CD4-positive, alpha-beta memory T cell (primary cell): ENCODE measurements around the gene OSBP. TPM values are rescaled to one million over a fixed set of nuclear protein-coding genes. Genes with fewer than 3 reads are reported as not detected.

ENCODE experiments used
- CTCF ChIA-PET: fragments of 350-600 bp; sonication (Branson Sonifier 250); formaldehyde crosslinking; loops from one replicate; lab custom pipeline; 2021; ENCODE audit warnings: inconsistent platforms; ENCODE audit not compliant: partially characterized antibody; lab: Charles Lee
- POLR2A ChIA-PET: fragments of 350-600 bp; sonication (Branson Sonifier 250); formaldehyde crosslinking; loops from one replicate; lab custom pipeline; 2021; ENCODE audit not compliant: partially characterized antibody; lab: Charles Lee
- DNase-seq, 5 donors: peaks; one replicate each; pipeline versions ENCODE4 v3.0.0 to v3.0.0-alpha.2; 2020 to 2022; ENCODE audit warnings: mixed read lengths in 1 of 5
- H3K27ac ChIP-seq: one replicate; pipeline ENCODE4 v1.7.0; 2013; ENCODE audit warnings: low read depth, low read length
- H3K27me3 ChIP-seq: 2 replicates; pipeline ENCODE4 v1.7.0; 2013; ENCODE audit warnings: mild to moderate bottlenecking, low read length, moderate library complexity; ENCODE audit not compliant: insufficient read depth
- H3K36me3 ChIP-seq: 2 replicates; pipeline ENCODE4 v1.7.0; 2013; ENCODE audit warnings: mild to moderate bottlenecking, low read length, moderate library complexity; ENCODE audit not compliant: insufficient read depth
- H3K4me1 ChIP-seq: 2 replicates; pipeline ENCODE4 v1.7.0; 2013; ENCODE audit warnings: mild to moderate bottlenecking, low read length, moderate library complexity; ENCODE audit not compliant: insufficient read depth
- H3K4me3 ChIP-seq, 2 donors: one replicate each; pipeline ENCODE4 v1.7.0; 2013; ENCODE audit warnings: low read length in 2 of 2, mild to moderate bottlenecking in 1 of 2
- H3K9me3 ChIP-seq, 2 donors: one replicate each; pipeline ENCODE4 v1.7.0; 2013; ENCODE audit warnings: low read length in 2 of 2, control low read depth in 1 of 2; ENCODE audit not compliant: control insufficient read depth in 1 of 2
- H3K27ac Mint-ChIP-seq, 7 donors: one replicate each; pipeline ENCODE4 v1.8.0; 2020 to 2021; ENCODE audit warnings: mixed read lengths in 7 of 7, mild to moderate bottlenecking in 6 of 7, inconsistent platforms in 3 of 7, moderate library complexity in 3 of 7
- H3K27me3 Mint-ChIP-seq, 2 donors: one replicate each; pipeline ENCODE4 v1.8.0; 2020 to 2021; ENCODE audit warnings: mixed read lengths in 2 of 2
- H3K36me3 Mint-ChIP-seq, 2 donors: one replicate each; pipeline ENCODE4 v1.8.0; 2020 to 2021; ENCODE audit warnings: mixed read lengths in 2 of 2, inconsistent platforms in 1 of 2, mild to moderate bottlenecking in 1 of 2
- H3K4me1 Mint-ChIP-seq, 4 donors: one replicate each; pipeline ENCODE4 v1.8.0; 2020 to 2021; ENCODE audit warnings: mixed read lengths in 4 of 4, mild to moderate bottlenecking in 1 of 4
- H3K4me3 Mint-ChIP-seq, 8 donors: one replicate each; pipeline ENCODE4 v1.8.0; 2020 to 2021; ENCODE audit warnings: mixed read lengths in 8 of 8, mild to moderate bottlenecking in 7 of 8, moderate library complexity in 6 of 8, inconsistent platforms in 3 of 8
- H3K9me3 Mint-ChIP-seq, 8 donors: one replicate each; pipeline ENCODE4 v1.8.0; 2020 to 2021; ENCODE audit warnings: mixed read lengths in 8 of 8, mild to moderate bottlenecking in 5 of 8, inconsistent platforms in 3 of 8, moderate library complexity in 1 of 8
- intact Hi-C: fragments of 100-400 bp; cut with micrococcal nuclease; formaldehyde crosslinking; loops from one replicate; pipeline ENCODE4 v1.15.1; 2023
- polyA plus RNA-seq, 2 donors: library from polyadenylated mRNA; unstranded; fragments of 300-500 nt; fragmentation: Illumina TruSeq; gene quantifications; one replicate each; pipeline ENCODE4 v1.2.3, GENCODE V29; 2021
- total RNA-seq, 2 experiments: library from RNA; stranded (reverse); gene quantifications; one replicate each; pipeline ENCODE4 v1.2.3, GENCODE V29; 2021

The OSBP gene
- total and polyA plus RNA-seq, 4 experiments from 2014 or later = 17.4 to 55.6 (median 48.4) TPM

GRCh38 chr11:59572091-59572490 lies 43.5 kb downstream of the OSBP start:
- Mint-ChIP-seq H3K9me3 (no peaks in the 10 kb centered on the region), H3K36me3 (peaks cover 25 to 28% of the 10 kb centered on the region in 2 donors), H3K27me3 (no peaks in the 10 kb centered on the region), H3K4me1 (no peaks in the 10 kb centered on the region), H3K4me3 (no peak overlapping the region), H3K27ac (no peak overlapping the region)
- Histone ChIP-seq H3K27me3 (no peaks in the 10 kb centered on the region), H3K27ac (no peak overlapping the region), H3K36me3 (peaks cover 21% of the 10 kb centered on the region), H3K9me3 (no peaks in the 10 kb centered on the region), H3K4me3 (no peak overlapping the region), H3K4me1 (no peaks in the 10 kb centered on the region)
- ChIA-PET POLR2A (interaction anchor here (1.1 kb wide), 1 partner anchor 44 kb away, joined by 8 read pairs; the partner anchor contains the start of gene OSBP), CTCF (interaction anchor here (0.9 to 1.1 kb wide), 2 partner anchors 34 to 44 kb away, joined by 3 read pairs; no protein-coding TSS in a partner anchor)
- DNase-seq = no peak
- intact Hi-C loops = no loop called here

GRCh38 chr11:59562292-59562691 lies 53.3 kb downstream of the OSBP start:
- no peak for DNase-seq
- Mint-ChIP-seq H3K36me3 (peaks cover 0 to 14% of the 10 kb centered on the region in 2 donors), H3K4me1 (peaks cover 21 to 48% (median 33%) of the 10 kb centered on the region in 4 donors), H3K27ac (peak overlapping the region in 6 of 7 donors; percentile 5 to 100 (median 64)), H3K9me3 (peaks cover 0 to 10% (median 1%) of the 10 kb centered on the region in 8 donors), H3K27me3 (peaks cover 2 to 7% of the 10 kb centered on the region in 2 donors), H3K4me3 (peak overlapping the region in 4 of 8 donors; percentile 10 to 66 (median 50))
- Histone ChIP-seq H3K9me3 (no peaks in the 10 kb centered on the region), H3K27ac (no peak overlapping the region), H3K36me3 (no peaks in the 10 kb centered on the region), H3K27me3 (no peaks in the 10 kb centered on the region), H3K4me1 (peaks cover 13% of the 10 kb centered on the region), H3K4me3 (no peak overlapping the region)
- ChIA-PET CTCF (interaction anchor here (1.1 to 2.4 kb wide), 2 partner anchors 13 to 24 kb away, joined by 3 to 12 read pairs; no protein-coding TSS in a partner anchor), POLR2A (interaction anchor here (1.9 to 5.8 kb wide), 3 partner anchors 12 to 107 kb away, joined by 6 to 76 read pairs (median 61); partner anchors contain the start of genes OSBP and PATL1)
- intact Hi-C loops = no loop called here

- H3K9me3 Mint-ChIP-seq = peaks cover 0 to 15% (median 1%) of the 10 kb centered on the region in 8 donors
- Histone ChIP-seq H3K9me3 (no peaks in the 10 kb centered on the region), H3K4me1 (peaks cover 21% of the 10 kb centered on the region), H3K27me3 (no peaks in the 10 kb centered on the region), H3K36me3 (no peaks in the 10 kb centered on the region), H3K27ac (peak overlapping the region; percentile 58), H3K4me3 (peak overlapping the region; percentile 83 to 87)
- peaks cover 27 to 53% (median 39%) of the 10 kb centered on the region in 4 donors for H3K4me1 Mint-ChIP-seq
- ChIA-PET CTCF (interaction anchor here (1.5 to 2.4 kb wide), 2 partner anchors 23 to 55 kb away, joined by 5 to 12 read pairs; partner anchors contain the start of gene OSBP), POLR2A (interaction anchor here (0.5 to 5.8 kb wide), 9 partner anchors 10 to 212 kb away, joined by 3 to 76 read pairs (median 6); partner anchors contain the start of genes OSBP and PATL1)
- H3K36me3 Mint-ChIP-seq = peaks cover 0 to 11% of the 10 kb centered on the region in 2 donors
- DNase-seq = peak; percentile 75 to 86 (median 77)
- intact Hi-C loops = loop anchor here (1.0 kb wide), 2 partner anchors 10 to 55 kb away; no protein-coding TSS in a partner anchor
- H3K27ac Mint-ChIP-seq = peak overlapping the region; percentile 91 to 100 (median 98)
- peaks cover 2 to 5% of the 10 kb centered on the region in 2 donors for H3K27me3 Mint-ChIP-seq
- peak overlapping the region; percentile 93 to 99 (median 96) for H3K4me3 Mint-ChIP-seq
These were observed 54.7 kb downstream of the OSBP start for GRCh38 chr11:59560702-59561473.

GRCh38 chr11:59560290-59560701 lies 55.3 kb downstream of the OSBP start:
- Mint-ChIP-seq H3K9me3 (peaks cover 0 to 16% (median 1%) of the 10 kb centered on the region in 8 donors), H3K4me1 (peaks cover 31 to 55% (median 42%) of the 10 kb centered on the region in 4 donors), H3K27me3 (peaks cover 2 to 5% of the 10 kb centered on the region in 2 donors), H3K36me3 (peaks cover 0 to 11% of the 10 kb centered on the region in 2 donors), H3K27ac (peak overlapping the region; percentile 91 to 100 (median 98)), H3K4me3 (peak overlapping the region; percentile 93 to 99 (median 96))
- Histone ChIP-seq H3K36me3 (no peaks in the 10 kb centered on the region), H3K9me3 (no peaks in the 10 kb centered on the region), H3K4me1 (peaks cover 26% of the 10 kb centered on the region), H3K27ac (peak overlapping the region; percentile 58), H3K4me3 (peak overlapping the region; percentile 83 to 87), H3K27me3 (no peaks in the 10 kb centered on the region)
- ChIA-PET CTCF (interaction anchor here (1.2 to 2.4 kb wide), 3 partner anchors 11 to 56 kb away, joined by 3 to 12 read pairs (median 5); partner anchors contain the start of gene OSBP), POLR2A (interaction anchor here (0.5 to 5.8 kb wide), 10 partner anchors 10 to 212 kb away, joined by 3 to 76 read pairs (median 5); partner anchors contain the start of genes OSBP and PATL1)
- peak; percentile 76 to 83 (median 80) for DNase-seq
- intact Hi-C loops = loop anchor here (1.0 kb wide), 1 partner anchor 9 kb away; no protein-coding TSS in a partner anchor

- Mint-ChIP-seq H3K9me3 (peaks cover 0 to 16% (median under 1%) of the 10 kb centered on the region in 8 donors), H3K4me3 (peak overlapping the region; percentile 93 to 99 (median 96)), H3K36me3 (peaks cover 0 to 11% of the 10 kb centered on the region in 2 donors), H3K27ac (peak overlapping the region in 6 of 7 donors; percentile 95 to 100 (median 98)), H3K4me1 (peaks cover 30 to 56% (median 41%) of the 10 kb centered on the region in 4 donors), H3K27me3 (peaks cover 2 to 5% of the 10 kb centered on the region in 2 donors)
- DNase-seq = no peak
- ChIA-PET CTCF (interaction anchor here (1.2 to 2.4 kb wide), 3 partner anchors 10 to 56 kb away, joined by 3 to 12 read pairs (median 5); partner anchors contain the start of gene OSBP), POLR2A (interaction anchor here (1.0 to 5.8 kb wide), 8 partner anchors 9 to 213 kb away, joined by 3 to 76 read pairs (median 12); partner anchors contain the start of genes OSBP and PATL1)
- no peaks in the 10 kb centered on the region for H3K27me3 ChIP-seq
- no peaks in the 10 kb centered on the region for H3K36me3 ChIP-seq
- intact Hi-C loops = loop anchor here (1.0 to 10.0 kb wide), 3 partner anchors 9 to 1845 kb away; partner anchors contain the start of genes DTX4, MED19 and TMX2
- peak overlapping the region; percentile 83 to 87 for H3K4me3 ChIP-seq
- H3K9me3 ChIP-seq = no peaks in the 10 kb centered on the region
- peaks cover 26% of the 10 kb centered on the region for H3K4me1 ChIP-seq
- H3K27ac ChIP-seq = peak overlapping the region; percentile 58
These were observed 55.7 kb downstream of the OSBP start for GRCh38 chr11:59559886-59560285.

GRCh38 chr11:59558270-59558643 lies 57.3 kb downstream of the OSBP start:
- Mint-ChIP-seq H3K4me1 (peaks cover 29 to 59% (median 44%) of the 10 kb centered on the region in 4 donors), H3K36me3 (peaks cover 0 to 11% of the 10 kb centered on the region in 2 donors), H3K27ac (peak overlapping the region in 3 of 7 donors; percentile 5 to 100 (median 76)), H3K9me3 (peaks cover 0 to 16% (median 0%) of the 10 kb centered on the region in 8 donors), H3K4me3 (peak overlapping the region in 7 of 8 donors; percentile 9 to 75 (median 51)), H3K27me3 (peaks cover 2 to 5% of the 10 kb centered on the region in 2 donors)
- H3K4me3 ChIP-seq = no peak overlapping the region
- H3K27ac ChIP-seq = no peak overlapping the region
- H3K36me3 ChIP-seq = no peaks in the 10 kb centered on the region
- peaks cover 26% of the 10 kb centered on the region for H3K4me1 ChIP-seq
- H3K9me3 ChIP-seq = no peaks in the 10 kb centered on the region
- ChIA-PET POLR2A (interaction anchor here (3.7 to 5.8 kb wide), 3 partner anchors 7 to 111 kb away, joined by 29 to 76 read pairs (median 61); partner anchors contain the start of genes OSBP and PATL1), CTCF (interaction anchor here (0.7 to 1.3 kb wide), 2 partner anchors 10 to 21 kb away, joined by 3 to 4 read pairs; no protein-coding TSS in a partner anchor)
- intact Hi-C loops = loop anchor here (10.0 kb wide), 2 partner anchors 383 to 1843 kb away; partner anchors contain the start of genes DTX4, MED19 and TMX2
- no peaks in the 10 kb centered on the region for H3K27me3 ChIP-seq
- no peak for DNase-seq
